Measurements from ENCODE around the gene KLHL10. TPM values are rescaled to one million over a fixed set of nuclear protein-coding genes. Genes with fewer than 3 reads are reported as not detected.

KLHL10 gene
- total RNA-seq = 1 to 10 TPM in 1 of 4 donors, under 1 TPM in 1, not detected in 2; 0.70 to 1.2 TPM

DNA sequence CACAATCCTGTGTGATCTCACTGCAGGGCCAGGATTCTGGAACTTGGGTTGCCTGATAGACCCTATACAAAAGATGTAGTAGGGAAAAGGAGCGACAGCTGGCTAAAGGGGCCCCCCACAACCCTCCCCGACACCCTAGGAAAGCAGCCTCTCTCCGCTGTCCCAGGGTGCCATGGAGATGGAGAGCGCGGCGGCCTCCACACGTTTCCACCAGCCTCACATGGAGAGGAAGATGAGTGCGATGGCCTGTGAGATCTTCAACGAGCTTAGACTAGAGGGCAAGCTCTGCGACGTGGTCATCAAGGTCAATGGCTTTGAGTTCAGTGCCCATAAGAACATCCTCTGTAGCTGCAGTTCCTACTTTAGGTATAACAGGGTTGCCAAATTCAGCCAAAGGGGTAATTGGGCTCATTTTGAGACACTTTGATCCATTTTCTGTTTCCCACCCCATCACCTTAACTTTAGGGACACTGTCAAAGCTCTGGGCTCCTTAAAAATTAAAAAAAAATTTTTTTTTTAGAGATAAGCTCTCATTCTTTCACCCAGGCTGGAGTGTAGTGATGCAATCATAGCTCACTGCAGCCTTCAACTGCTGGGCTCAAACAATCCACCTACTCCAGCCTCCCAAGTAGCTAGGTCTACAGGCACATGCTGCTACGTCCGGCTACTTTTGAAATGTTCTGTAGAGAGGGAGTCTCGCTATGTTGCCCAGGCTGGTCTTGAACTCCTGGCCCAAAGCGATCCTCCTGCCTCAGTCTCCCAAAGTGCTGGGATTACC lies at the start of gene KLHL10:
Gene KLHL10 (plus strand): TSS at position 65 of the 778 bp plus-strand sequence. CDS start 108 bp downstream, at position 173.
- Histone ChIP-seq H3K36me3 (no peaks in the 10 kb centered on the region), H3K4me3 (peak within 1 kb of the TSS in 1 of 2 donors; percentile 70), H3K9me3 (no peaks in the 10 kb centered on the region), H3K27me3 (no peaks in the 10 kb centered on the region), H3K4me1 (no peaks in the 10 kb centered on the region), H3K27ac (peak within 1 kb of the TSS in 1 of 2 donors; percentile 87)
- DNase-seq = no peak
- TF ChIP-seq POLR2A (IDR thresholded peaks at IDR 0.05) = no peak
- TF ChIP-seq, protein P1, sequence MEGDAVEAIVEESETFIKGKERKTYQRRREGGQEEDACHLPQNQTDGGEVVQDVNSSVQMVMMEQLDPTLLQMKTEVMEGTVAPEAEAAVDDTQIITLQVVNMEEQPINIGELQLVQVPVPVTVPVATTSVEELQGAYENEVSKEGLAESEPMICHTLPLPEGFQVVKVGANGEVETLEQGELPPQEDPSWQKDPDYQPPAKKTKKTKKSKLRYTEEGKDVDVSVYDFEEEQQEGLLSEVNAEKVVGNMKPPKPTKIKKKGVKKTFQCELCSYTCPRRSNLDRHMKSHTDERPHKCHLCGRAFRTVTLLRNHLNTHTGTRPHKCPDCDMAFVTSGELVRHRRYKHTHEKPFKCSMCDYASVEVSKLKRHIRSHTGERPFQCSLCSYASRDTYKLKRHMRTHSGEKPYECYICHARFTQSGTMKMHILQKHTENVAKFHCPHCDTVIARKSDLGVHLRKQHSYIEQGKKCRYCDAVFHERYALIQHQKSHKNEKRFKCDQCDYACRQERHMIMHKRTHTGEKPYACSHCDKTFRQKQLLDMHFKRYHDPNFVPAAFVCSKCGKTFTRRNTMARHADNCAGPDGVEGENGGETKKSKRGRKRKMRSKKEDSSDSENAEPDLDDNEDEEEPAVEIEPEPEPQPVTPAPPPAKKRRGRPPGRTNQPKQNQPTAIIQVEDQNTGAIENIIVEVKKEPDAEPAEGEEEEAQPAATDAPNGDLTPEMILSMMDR (IDR thresholded peaks at IDR 0.05) = no peak
- intact Hi-C loops (cut with DNase I; ENCODE audit: low total_unique reads) = no loop called here

DNA sequence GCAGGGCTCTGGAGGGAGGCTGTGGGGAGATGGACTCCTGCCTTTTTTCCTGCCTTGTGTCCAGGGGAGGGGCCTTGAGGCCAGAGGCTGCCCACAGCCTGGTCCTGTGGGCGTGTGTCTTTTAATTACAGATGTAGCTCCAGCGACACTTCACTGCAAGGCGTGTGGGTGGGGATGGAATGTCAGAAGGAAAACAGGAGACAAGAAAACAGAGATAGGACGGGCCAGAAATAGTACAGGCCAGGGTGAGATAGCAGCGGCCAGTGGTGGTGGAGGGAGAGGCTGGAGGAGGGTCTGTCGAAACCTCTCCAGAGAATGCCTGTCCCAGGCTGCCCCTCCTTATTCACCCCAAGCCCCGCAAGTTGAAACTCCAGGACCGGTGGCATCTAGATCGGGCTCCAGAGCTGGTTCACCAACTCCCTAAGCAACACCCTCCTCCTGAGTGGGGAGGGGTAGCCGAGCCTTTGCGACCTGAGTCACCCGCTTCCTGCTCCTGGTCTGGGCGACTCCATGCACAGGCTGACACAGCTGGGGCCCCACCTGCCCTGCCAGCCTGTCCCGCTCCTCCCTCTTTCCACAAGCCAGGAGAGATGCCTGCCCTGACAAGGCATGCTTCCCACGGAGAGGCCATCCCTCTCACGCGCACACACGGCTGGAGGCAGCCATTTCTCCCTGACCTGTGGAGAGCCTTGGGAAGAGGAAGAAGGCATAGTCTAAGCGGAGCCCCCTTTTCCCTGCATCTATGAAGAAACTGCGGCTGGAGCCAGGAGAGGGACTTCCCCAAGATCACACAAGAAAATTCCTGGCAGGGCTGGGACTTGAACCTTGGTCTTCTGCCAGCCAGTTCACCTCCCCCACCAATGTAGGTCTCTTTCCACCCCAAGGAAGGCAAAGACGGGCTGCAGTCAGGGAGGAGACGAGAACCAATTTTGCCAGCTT lies 44.5 kb upstream of the KLHL10 start:
- no peaks in the 10 kb centered on the region for H3K36me3 ChIP-seq
- H3K27me3 ChIP-seq = no peaks in the 10 kb centered on the region
- H3K4me3 ChIP-seq = no peak overlapping the region
- DNase-seq = peak; percentile 54 to 63
- H3K4me1 ChIP-seq = no peaks in the 10 kb centered on the region
- no peaks in the 10 kb centered on the region for H3K9me3 ChIP-seq
- TF ChIP-seq, protein P1 (IDR thresholded peaks at IDR 0.05) = no peak
- TF ChIP-seq POLR2A (IDR thresholded peaks at IDR 0.05) = no peak
- peak overlapping the region; percentile 87 to 89 for H3K27ac ChIP-seq
- intact Hi-C loops (cut with DNase I; ENCODE audit: low total_unique reads) = no loop called here

DNA sequence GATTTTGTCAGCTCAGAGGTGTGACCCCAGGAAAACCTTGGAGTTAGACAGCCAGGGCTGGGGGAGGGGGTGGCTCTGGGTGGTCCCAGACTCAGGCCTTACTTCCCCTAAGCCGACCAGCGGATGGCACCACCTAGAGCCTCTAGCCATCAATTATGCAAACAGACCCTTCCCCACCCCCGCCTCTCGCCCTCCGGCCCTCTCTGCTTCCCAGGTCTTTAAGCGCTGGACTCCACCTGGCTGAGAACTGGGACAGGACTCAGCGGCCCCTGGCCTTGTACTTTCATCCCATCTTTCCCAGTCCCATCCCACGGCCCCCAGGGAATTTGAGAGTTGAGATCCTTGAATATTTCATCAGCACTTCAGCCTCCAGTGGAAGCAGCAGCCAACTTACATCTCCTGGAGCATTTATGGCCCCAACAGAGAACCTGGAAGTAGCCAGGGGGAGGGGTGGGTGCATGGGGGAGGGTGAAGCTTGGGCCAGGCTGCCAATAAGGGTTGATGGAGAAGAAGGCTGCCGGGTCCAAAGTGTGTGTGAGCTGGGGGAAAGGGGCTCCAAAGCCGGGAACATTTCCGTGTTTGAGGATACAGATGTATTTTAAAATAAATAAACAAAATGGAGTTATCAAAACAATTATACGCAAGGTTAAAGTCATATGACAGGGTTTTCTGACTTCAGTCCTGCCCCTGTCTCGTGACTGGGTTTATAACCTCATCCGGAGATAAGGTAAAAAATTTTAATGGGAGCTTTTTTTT lies 43.7 kb upstream of the KLHL10 start:
- no peak overlapping the region for H3K4me3 ChIP-seq
- H3K27me3 ChIP-seq = no peaks in the 10 kb centered on the region
- intact Hi-C loops (cut with DNase I; ENCODE audit: low total_unique reads) = no loop called here
- H3K9me3 ChIP-seq = no peaks in the 10 kb centered on the region
- H3K4me1 ChIP-seq = no peaks in the 10 kb centered on the region
- peak; percentile 64 for DNase-seq
- TF ChIP-seq POLR2A (IDR thresholded peaks at IDR 0.05) = no peak
- TF ChIP-seq, protein P1 (IDR thresholded peaks at IDR 0.05) = no peak
- no peaks in the 10 kb centered on the region for H3K36me3 ChIP-seq
- H3K27ac ChIP-seq = peak overlapping the region; percentile 87 to 89

DNA sequence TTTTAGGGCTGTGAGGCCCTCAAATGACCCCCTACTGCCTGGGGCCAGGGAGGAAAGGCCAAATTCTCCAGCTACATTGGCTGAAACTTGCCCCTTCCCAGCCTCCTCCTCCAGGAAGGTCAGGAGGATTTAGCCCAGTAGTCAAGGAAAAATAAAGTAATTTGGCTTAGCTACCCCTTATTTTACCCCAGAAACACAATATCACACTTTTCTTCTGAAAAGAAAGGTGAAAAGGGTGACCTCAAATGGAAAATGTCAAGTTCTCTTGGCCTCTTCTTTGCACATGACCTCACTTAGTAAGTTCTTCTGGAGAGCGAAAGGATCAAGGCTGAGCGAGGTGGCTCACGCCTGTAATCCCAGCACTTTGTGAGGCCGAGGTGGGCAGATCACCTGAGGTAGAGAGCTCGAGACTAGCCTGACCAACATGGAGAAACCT lies 43.1 kb upstream of the KLHL10 start:
- intact Hi-C loops (cut with DNase I; ENCODE audit: low total_unique reads) = no loop called here
- peak overlapping the region; percentile 87 to 89 for H3K27ac ChIP-seq
- TF ChIP-seq, protein P1 (IDR thresholded peaks at IDR 0.05) = no peak
- no peak for TF ChIP-seq POLR2A (IDR thresholded peaks at IDR 0.05)

More for the DNA sequence above, 43.1 kb upstream of the KLHL10 start:
- no peak for DNase-seq
- H3K36me3 ChIP-seq = no peaks in the 10 kb centered on the region
- no peak overlapping the region for H3K4me3 ChIP-seq
- H3K9me3 ChIP-seq = no peaks in the 10 kb centered on the region
- no peaks in the 10 kb centered on the region for H3K4me1 ChIP-seq
- H3K27me3 ChIP-seq = no peaks in the 10 kb centered on the region

Measured in uterus (tissue), 4 donors.